ENCODE results near the gene UGP2.

DNA sequence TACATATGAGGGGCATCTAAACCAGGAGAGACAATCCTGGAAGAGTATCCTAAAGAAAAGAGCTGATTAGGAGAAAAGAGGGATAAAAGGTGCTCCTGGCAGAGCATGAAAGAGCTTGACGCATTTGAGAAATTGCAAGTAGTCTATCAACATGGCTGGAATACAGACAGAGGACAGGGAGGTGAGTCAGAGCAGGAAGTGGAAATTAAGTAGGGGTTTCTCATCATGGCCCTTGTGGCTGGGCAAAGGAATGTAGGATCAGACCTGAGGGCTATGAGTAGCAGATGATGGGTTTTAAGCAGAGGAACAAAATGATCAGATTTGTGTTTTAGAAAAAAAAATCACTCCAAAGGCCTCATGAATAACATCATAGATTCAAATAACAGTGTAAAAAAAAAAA lies 49.2 kb upstream of the UGP2 start:
- TF ChIP-seq GABPA (IDR thresholded peaks at IDR 0.05; ENCODE audit: low read depth) (no peak), POLR2AphosphoS5 (IDR thresholded peaks at IDR 0.05; ENCODE audit: low read depth) (no peak), SPI1 (IDR thresholded peaks at IDR 0.05; ENCODE audit: borderline replicate concordance, low read depth) (no peak)
- TF ChIP-seq, protein P1, sequence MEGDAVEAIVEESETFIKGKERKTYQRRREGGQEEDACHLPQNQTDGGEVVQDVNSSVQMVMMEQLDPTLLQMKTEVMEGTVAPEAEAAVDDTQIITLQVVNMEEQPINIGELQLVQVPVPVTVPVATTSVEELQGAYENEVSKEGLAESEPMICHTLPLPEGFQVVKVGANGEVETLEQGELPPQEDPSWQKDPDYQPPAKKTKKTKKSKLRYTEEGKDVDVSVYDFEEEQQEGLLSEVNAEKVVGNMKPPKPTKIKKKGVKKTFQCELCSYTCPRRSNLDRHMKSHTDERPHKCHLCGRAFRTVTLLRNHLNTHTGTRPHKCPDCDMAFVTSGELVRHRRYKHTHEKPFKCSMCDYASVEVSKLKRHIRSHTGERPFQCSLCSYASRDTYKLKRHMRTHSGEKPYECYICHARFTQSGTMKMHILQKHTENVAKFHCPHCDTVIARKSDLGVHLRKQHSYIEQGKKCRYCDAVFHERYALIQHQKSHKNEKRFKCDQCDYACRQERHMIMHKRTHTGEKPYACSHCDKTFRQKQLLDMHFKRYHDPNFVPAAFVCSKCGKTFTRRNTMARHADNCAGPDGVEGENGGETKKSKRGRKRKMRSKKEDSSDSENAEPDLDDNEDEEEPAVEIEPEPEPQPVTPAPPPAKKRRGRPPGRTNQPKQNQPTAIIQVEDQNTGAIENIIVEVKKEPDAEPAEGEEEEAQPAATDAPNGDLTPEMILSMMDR (IDR thresholded peaks at IDR 0.05; ENCODE audit: insufficient read depth, low read length), result no peak
- TF ChIP-seq, protein P2, sequence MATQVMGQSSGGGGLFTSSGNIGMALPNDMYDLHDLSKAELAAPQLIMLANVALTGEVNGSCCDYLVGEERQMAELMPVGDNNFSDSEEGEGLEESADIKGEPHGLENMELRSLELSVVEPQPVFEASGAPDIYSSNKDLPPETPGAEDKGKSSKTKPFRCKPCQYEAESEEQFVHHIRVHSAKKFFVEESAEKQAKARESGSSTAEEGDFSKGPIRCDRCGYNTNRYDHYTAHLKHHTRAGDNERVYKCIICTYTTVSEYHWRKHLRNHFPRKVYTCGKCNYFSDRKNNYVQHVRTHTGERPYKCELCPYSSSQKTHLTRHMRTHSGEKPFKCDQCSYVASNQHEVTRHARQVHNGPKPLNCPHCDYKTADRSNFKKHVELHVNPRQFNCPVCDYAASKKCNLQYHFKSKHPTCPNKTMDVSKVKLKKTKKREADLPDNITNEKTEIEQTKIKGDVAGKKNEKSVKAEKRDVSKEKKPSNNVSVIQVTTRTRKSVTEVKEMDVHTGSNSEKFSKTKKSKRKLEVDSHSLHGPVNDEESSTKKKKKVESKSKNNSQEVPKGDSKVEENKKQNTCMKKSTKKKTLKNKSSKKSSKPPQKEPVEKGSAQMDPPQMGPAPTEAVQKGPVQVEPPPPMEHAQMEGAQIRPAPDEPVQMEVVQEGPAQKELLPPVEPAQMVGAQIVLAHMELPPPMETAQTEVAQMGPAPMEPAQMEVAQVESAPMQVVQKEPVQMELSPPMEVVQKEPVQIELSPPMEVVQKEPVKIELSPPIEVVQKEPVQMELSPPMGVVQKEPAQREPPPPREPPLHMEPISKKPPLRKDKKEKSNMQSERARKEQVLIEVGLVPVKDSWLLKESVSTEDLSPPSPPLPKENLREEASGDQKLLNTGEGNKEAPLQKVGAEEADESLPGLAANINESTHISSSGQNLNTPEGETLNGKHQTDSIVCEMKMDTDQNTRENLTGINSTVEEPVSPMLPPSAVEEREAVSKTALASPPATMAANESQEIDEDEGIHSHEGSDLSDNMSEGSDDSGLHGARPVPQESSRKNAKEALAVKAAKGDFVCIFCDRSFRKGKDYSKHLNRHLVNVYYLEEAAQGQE (IDR thresholded peaks at IDR 0.05; ENCODE audit: insufficient replicate concordance, low read depth), result no peak

All from HL-60 (cell line).